NCI-H526 (cell line): ENCODE results near the gene MAMSTR.
"Not testable (repeated sequence)": the region's sequence is repeated elsewhere in the genome, so short reads cannot be mapped to it uniquely, and the experiment has no call there.

Experiments
- DNase-seq, 2 experiments: peaks; one replicate each; lab custom pipeline; 2025; lab: John Stamatoyannopoulos, UW

The MAMSTR gene

GRCh38 chr19:48686088-48686487 is 33.4 kb downstream of the MAMSTR start:
- DNase-seq, result no peak

GRCh38 chr19:48685583-48685982 is 33.9 kb downstream of the MAMSTR start:
- DNase-seq, result no peak

GRCh38 chr19:48683349-48683748 is 36.2 kb downstream of the MAMSTR start:
- DNase-seq, result no peak

GRCh38 chr19:48681127-48681470 is 38.4 kb downstream of the MAMSTR start:
- DNase-seq, result peak in 1 of 2 experiments; percentile 21

- no peak for DNase-seq
Measured at GRCh38 chr19:48680436-48681126, 38.9 kb downstream of the MAMSTR start.

- not testable (repeated sequence) for DNase-seq
Measured at GRCh38 chr19:48680006-48680405, 39.5 kb downstream of the MAMSTR start.

- DNase-seq, result no peak
Measured at GRCh38 chr19:48678201-48678600, 41.3 kb downstream of the MAMSTR start.

GRCh38 chr19:48676887-48677286 is 42.6 kb downstream of the MAMSTR start:
- DNase-seq, result no peak

GRCh38 chr19:48676487-48676886 is 43.0 kb downstream of the MAMSTR start:
- DNase-seq, result no peak

- peak; percentile 84 to 92 for DNase-seq
Measured at GRCh38 chr19:48674921-48675824, 44.4 kb downstream of the MAMSTR start.

- DNase-seq, result no peak
Measured at GRCh38 chr19:48674216-48674809, 45.2 kb downstream of the MAMSTR start.

- DNase-seq, result no peak
Measured at GRCh38 chr19:48673436-48674100, 46.0 kb downstream of the MAMSTR start.

- DNase-seq, result no peak
Measured at GRCh38 chr19:48672994-48673393, 46.5 kb downstream of the MAMSTR start, which contains the start of gene NTN5. TSS of gene NTN5 (minus strand) at chr19:48673017. CDS start at chr19:48670986, 2,031 bp downstream.

- no peak for DNase-seq
Measured at GRCh38 chr19:48671446-48671995, 48.0 kb downstream of the MAMSTR start.

- DNase-seq, result no peak
Measured at GRCh38 chr19:48670699-48671445, 48.7 kb downstream of the MAMSTR start.

- no peak for DNase-seq
Measured at GRCh38 chr19:48669903-48670668, 49.4 kb downstream of the MAMSTR start.

- no peak for DNase-seq
Measured at GRCh38 chr19:48668761-48669160, 50.8 kb downstream of the MAMSTR start.

GRCh38 chr19:48668332-48668731 is 51.2 kb downstream of the MAMSTR start:
- DNase-seq, result no peak

- DNase-seq, result no peak
Measured at GRCh38 chr19:48665786-48666185, 53.7 kb downstream of the MAMSTR start.

- no peak for DNase-seq
Measured at GRCh38 chr19:48664476-48664875, 55.0 kb downstream of the MAMSTR start.
